ENCODE data around the gene UBAP1L.
A peak's percentile ranks its signal among the peaks of the same experiment; 100 is the strongest.

Gene UBAP1L

GRCh38 chr15:65067645-65068402 lies 47.2 kb downstream of the UBAP1L start, which contains the start of gene RASL12:
RASL12 (minus strand) TSS chr15:65067991; CDS start chr15:65067835, 156 bp downstream.
- no peak for TF ChIP-seq CTCF (IDR thresholded peaks at IDR 0.05; ENCODE audit: low read depth, low read length, missing control alignments)
- no peak for DNase-seq (ENCODE audit: extremely low read depth, low read depth)
- H3K4me3 ChIP-seq (replicated peaks; ENCODE audit: low read depth, low read length) = peak within 1 kb of the TSS; percentile 40

DNA sequence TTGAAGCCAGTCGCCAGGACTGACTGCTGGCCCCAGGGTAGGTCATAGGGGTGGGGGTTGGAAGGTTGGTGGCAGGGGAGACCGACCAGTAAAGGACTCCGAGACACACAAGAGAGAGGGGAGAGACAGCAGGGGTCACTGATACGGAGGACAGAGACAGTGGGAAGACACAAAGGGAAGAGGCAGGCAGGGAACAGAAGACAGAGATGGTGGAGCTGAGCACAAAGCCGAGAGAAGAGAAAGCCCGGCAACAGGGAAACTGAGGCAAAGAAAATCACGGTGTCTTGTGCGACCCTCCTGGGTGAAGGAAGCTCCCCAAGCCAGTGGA lies 47.7 kb downstream of the UBAP1L start:
- peak overlapping the region; percentile 40 for H3K4me3 ChIP-seq (replicated peaks; ENCODE audit: low read depth, low read length)
- no peak for DNase-seq (ENCODE audit: extremely low read depth, low read depth)

GRCh38 chr15:65066635-65067316 lies 48.2 kb downstream of the UBAP1L start:
- H3K4me3 ChIP-seq (replicated peaks; ENCODE audit: low read depth, low read length) = peak overlapping the region; percentile 40
- no peak for DNase-seq (ENCODE audit: extremely low read depth, low read depth)
- no peak for TF ChIP-seq CTCF (IDR thresholded peaks at IDR 0.05; ENCODE audit: low read depth, low read length, missing control alignments)

More for the DNA sequence above, 47.7 kb downstream of the UBAP1L start:
- no peak for TF ChIP-seq CTCF (IDR thresholded peaks at IDR 0.05; ENCODE audit: low read depth, low read length, missing control alignments)

GRCh38 chr15:65066001-65066634 lies 48.9 kb downstream of the UBAP1L start:
- H3K4me3 ChIP-seq (replicated peaks; ENCODE audit: low read depth, low read length) = no peak overlapping the region
- DNase-seq (ENCODE audit: extremely low read depth, low read depth) = no peak
- TF ChIP-seq CTCF (IDR thresholded peaks at IDR 0.05; ENCODE audit: low read depth, low read length, missing control alignments) = no peak

- H3K4me3 ChIP-seq (replicated peaks; ENCODE audit: low read depth, low read length) = no peak overlapping the region
- TF ChIP-seq CTCF (IDR thresholded peaks at IDR 0.05; ENCODE audit: low read depth, low read length, missing control alignments) = no peak
- no peak for DNase-seq (ENCODE audit: extremely low read depth, low read depth)
Observed at GRCh38 chr15:65062726-65063125, 52.3 kb downstream of the UBAP1L start.

DNA sequence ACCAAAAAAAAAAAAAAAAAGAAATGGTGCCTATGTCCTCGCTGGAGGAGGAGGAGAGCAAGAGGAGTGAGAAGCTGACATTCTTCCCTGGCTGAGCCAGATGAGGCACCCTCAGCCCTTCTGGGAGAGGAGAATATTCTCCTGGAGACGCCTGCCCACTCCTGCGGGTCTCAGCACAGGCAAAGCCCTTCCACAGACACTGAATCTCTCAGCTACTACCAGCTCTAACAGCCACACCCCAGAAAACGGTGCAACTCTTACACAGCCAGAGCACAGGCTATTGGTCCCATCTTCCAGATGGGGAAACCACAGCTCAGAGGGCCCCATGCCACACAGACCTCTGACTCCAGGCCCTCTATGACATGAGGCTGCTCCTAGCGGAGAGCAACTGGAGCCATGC lies 52.9 kb downstream of the UBAP1L start:
- no peak for DNase-seq (ENCODE audit: extremely low read depth, low read depth)
- H3K4me3 ChIP-seq (replicated peaks; ENCODE audit: low read depth, low read length) = no peak overlapping the region
- no peak for TF ChIP-seq CTCF (IDR thresholded peaks at IDR 0.05; ENCODE audit: low read depth, low read length, missing control alignments)
